Hypothalamus (tissue), 51 donors: Measurements from ENCODE around the gene KMT2C.
"Not testable (repeated sequence)": the region's sequence is repeated elsewhere in the genome, so short reads cannot be mapped to it uniquely, and the experiment has no call there.

Source experiments
- DNase-seq, 51 donors: peaks; one replicate each; lab custom pipeline; 2025; lab: John Stamatoyannopoulos, UW

Gene KMT2C

DNA sequence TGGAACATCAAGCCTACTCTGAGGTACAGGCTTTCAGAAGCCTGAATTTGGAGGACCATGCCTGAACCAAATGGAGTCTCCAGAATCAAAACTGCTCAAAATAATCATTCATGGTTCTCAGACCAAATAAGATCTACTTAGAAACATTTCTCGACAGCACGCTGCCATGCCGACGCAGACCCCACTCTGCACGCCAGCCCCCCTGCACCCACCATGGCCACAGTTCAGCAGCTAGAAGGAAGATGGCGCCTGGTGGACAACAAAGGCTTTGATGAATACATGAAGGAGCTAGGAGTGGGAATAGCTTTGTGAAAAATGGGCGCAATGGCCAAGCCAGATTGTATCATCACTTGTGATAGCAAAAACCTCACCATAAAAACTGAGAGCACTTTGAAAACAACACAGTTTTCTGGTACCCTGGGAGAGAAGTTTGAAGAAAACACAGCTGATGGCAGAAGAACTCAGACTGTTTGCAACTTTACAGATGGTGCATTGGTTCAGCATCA is 6.6 kb upstream of the KMT2C start:
- no peak for DNase-seq

DNA sequence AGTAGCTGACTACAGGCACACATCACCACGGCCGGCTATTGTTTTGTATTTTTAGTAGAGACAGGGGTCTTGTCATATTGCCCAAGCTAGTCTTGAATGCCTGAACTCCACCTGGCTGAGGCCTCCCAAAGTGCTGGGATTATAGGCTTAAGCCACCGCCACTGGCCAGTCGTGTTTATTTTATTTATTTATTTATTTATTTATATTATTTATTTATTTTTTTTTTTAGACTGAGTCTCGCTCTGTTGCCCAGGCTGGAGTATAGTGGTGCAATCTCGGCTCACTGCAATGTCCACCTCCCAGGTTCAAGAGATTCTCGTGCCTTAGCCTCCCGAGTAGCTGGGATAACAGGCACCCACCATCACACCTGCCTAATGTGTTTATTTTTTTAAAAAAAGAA is 6.0 kb upstream of the KMT2C start:
- DNase-seq = not testable (repeated sequence)

DNA sequence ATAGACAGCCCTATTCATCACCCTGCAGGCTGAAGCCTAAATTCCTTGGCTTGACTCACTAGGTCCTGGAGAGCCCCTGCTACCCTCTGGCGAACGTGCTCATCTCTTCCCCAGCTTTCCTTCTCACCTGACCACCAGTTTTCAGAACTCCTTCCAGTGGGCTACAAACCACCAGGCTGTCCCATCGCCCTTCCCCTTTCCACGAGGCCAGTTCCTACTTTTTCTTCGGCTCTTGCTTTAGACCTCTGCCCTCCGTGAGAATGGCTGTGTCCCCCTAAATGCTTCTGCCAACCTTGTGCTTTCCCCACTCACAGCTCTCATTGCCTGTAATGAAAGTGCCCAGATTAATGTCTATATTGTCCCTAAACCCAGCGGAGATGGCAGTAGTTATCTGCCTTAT is 5.4 kb upstream of the KMT2C start:
- DNase-seq = not testable (repeated sequence)

DNA sequence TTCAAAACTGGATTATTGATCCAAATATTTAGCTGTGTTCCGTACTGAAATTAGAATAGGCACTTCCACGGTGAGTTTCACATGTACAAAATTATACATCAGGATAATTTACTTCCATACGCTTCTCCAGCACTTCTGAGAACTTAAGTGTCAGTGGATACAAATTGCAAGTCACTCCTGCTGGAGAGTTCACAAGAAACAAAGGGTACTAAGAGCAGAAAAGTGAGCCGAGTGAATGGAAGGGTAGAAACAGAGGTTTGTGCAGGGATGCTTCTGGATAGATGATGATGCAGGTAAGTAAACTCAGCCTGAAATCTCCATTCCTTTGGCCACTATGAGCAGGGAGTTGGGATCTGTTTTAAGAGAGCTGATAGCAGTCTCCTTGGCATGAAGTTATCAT is 2.2 kb upstream of the KMT2C start:
- DNase-seq = not testable (repeated sequence)

DNA sequence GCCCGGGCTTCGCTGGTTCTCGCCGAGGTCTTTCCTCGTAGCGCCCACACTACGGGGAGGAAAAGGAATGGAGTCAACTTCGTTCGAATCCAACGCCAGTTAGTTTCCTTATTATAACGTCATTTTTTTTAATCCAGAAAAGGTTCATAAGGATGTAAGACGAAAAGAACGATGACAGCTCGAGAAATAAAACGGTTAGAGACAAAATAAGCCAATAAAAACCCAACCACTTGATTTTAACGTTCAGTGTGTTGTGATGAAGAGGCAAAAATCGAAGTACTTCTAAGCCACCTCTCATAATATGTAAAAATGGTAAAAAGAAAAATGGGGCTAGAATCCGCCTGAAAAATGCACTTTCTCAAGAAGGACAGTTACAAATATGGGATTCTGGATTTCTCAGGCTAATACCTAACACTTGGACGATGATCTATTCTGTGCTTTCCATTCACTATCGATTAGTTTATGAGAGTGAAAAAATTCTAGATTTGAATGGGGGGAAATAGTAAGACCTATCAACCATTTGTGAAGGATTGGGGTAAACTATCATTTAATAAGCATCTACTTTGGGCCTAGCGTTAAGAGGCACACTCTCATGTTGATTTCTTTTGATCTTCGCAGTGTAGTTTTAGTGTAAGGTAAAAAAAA is 1.2 kb upstream of the KMT2C start:
- not testable (repeated sequence) for DNase-seq

DNA sequence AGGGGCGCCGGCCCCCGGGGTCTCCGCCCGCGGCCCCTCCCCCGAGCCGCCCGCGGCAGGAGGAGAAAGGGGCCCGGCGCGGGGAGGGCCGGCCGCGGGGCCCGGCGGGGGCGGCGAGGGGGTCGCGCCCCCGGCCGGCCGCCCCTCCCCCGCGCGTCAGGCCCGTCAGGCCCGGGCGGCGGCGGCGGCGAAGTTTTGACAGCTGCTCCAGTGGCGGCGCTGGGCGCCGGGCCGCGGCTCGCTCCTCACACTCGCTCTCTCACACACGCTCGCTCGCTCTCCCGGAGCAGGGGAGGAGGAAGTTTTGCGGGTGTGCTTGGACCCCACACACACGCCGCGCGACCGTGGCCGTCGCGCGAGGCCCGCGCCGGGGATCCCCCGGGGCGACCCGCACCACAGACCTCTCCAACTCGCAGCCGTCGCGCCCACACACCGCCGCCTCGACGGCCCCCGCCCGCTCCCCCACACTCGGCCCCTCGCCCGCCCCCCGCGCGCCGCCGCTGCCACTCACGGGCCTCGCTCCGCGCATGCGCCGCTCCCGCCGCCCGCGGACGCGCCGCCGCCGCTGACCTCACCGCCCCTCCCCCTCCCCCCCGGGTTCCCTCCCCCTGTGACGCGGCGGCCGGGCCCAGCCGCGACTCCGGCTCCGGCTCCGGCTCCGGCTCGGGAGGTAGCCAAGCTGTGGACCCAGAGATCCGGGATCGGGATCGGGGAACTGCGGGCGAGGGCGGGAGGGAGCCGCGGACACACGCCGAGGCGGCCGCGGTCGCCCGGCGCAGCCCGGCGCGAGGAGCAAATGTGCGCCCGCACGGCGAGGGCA is 518 bp upstream of the KMT2C start:
- DNase-seq = peak; percentile 59 to 96 (median 87)

DNA sequence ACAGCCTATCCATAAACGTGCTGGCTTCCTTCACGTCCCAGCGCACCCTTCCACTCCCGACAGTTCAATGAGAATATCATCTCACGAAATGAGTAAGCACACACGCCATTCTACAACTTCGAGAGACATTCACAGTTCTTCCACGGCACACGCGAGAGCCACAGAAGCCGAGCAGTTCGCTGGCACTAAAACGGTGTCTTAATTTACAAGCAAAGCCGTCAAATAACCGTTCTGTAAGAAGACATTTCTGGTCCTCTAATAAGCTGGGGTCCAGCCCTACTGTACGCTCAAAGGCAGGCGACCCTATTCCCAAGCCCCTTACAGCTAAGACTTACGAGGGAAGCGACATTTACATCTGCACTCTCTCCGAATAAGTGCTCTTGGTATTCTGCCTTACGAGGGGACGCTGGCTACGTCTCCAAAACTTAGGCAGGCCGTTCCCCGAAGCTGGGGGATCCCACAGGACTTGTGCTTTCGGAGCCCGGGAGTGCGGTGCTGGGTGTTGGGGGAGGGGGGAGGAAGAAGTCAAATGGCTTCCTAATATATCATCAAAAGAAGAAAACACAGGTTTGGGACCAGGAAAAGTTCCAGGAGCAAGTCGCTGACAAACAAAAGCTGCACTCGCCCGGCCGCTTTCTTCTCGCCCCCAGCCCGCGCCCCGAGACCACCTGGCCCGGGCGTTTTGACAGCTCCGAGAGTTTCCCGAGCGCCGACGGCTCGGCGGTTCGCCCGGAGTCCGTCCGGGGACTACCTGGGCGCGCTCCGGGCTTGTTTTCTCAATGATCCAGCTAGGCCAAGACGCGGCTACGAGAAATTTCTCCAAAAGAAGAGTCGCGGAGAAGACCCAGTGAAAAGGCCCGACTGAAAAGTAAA is 1.1 kb downstream of the KMT2C start:
- DNase-seq = peak in 17 of 51 donors; percentile 5 to 52 (median 29)

DNA sequence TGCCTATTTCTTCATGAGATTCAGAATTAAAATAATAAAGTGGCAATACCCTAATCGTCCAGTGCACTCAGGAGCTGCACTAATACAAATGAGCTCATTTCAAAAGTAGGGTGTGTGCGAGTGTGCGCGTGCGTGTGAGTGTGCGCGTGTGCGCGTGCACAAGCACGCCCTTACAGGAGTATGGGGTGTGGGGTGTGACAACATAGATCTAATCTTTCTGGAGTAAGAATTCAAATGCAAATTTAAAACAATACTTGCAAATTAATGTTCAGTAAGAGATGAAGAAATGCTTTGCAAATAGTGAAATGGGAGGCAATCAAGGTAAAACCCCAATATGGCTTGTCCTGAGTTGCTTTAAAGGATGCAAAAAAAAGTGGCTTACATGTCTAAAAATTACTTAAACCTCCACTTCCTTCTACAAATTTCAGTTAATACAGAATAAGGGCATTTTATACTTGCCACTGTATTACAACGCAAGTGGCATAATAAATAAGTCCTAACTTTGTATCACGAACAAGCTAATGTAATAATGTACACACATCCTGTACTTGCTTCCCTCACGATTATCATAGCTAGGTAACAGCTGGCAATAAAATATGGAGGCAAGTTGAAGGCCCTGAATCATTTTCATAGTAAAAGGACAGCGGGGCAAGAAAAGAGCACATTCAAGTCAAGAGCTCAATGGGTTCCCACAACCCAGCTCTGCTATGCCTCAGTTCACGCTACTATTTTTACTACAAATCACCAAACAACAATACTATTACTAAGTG is 1.9 kb downstream of the KMT2C start:
- DNase-seq = not testable (repeated sequence)

DNA sequence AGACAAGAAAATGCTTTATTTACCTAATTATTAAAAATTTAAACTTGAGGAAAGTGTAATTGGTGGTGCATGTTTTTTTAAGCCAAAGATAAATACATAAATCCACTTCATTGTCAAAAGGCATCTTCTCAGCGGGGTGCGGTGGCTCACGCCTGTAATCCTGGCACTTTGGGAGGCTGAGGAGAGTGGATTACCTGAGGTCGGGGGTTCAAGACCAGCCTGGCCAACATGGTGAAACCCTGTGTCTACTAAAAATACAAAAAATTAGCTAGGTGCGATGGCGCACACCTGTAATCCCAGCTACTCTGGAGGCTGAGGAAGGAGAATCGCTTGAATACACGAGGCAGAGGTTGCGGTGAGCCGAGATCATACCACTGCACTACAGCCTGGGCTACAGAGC is 3.1 kb downstream of the KMT2C start:
- not testable (repeated sequence) for DNase-seq

DNA sequence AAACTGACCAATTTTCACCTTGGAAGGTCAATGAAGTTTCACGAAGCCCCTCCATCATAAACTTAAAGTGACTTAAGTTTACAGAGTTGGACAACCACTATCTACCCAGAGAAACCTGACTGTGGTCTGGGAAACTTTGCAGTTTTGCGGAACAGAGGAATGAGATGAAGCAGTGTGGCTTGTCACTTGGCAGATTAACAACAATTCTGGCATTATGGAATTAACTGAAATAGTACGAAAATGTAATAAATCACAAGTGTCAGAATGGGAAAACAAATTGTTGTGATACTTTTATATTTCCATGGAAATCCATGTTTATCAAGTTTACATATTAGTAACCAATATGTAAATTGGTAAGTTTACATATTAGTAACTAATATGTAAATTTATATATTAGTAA is 4.9 kb downstream of the KMT2C start:
- DNase-seq = no peak

DNA sequence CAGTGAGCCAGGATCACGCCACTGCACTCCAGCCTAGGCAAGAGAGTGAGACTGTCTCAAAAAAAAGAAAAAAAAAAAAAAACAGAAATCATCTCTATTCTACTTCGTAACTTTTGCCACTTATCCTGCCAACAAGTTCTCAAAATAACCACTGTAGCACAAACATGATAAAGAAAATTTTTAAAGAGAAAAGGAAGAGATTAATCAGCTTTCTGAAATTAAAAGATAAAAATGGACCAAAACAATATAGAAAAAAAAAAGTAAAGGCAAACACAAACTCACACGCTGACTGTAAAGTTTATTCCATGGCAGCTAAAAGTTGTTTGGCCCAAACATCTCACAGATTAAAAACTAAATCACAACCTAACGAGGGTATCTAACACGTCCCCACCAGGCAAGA is 5.7 kb downstream of the KMT2C start:
- not testable (repeated sequence) for DNase-seq

DNA sequence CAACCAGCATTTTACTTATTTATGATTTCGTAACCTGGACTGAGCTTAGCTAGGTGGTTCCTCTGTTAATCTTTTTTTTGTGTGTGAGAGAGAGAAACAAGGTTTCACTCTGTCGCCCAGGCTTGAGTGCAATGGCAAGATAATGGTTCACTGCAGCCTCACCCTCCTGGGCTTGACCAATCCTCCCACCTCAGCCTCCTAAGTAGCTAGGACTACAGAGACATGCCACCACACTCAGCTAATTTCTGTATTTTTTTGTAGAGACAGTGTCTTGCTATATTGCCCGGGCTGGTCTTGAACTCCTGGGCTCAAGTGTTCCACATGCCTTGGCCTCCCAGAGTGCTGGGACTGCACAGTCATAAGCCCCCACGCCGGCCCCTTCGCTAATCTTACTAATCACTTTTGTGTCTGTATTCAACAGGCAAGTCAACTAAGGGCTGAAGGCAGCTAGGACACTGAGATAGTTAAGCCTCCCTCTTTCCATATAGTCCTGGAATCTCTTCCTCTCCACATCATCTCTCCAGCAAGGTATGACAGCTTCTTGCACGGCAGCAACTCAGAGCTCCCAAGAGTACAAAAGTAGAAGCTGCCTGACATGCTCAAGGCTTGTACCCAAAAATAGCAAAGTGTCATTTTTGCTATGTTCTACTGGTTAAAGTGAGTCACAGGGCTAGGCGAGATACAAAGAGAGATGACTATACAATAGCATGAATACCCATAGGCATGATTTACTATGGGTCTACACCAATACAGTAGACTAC is 11.3 kb downstream of the KMT2C start:
- DNase-seq = no peak

DNA sequence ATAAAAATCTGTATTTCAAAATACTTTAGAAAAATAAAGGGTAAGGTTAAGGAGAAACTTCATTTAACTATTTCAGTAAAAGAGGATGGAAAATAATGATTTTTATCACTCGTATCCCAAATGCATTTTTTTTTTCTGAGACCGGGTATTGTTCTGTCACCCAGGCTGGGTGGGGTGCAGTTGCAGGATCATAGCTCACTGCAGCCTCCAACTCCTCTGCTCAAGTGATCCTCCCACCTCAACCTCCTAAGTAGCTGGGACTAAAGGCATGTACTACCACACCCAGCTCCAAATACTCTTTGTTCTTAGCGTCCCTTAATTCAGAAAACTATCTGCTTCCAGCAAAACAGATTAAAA is 11.8 kb downstream of the KMT2C start:
- no peak for DNase-seq

DNA sequence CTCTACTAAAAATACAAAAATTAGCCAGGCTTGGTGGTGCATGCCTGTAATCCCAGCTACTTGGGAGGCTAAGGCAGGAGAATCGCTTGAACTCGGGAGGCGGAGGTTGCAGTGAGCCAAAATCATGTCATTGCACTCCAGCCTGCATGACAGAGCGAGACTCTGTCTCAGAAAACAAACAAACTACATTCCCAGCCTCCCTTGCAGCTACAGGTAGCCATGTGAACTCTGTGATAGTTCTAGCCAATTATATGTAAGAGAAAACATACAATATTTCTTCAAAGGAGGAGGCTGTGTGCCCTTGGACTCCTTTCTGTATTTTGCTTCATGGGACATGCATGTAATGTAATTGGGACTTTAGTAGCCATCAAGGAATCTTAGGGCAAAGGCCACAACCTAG is 12.6 kb downstream of the KMT2C start:
- not testable (repeated sequence) for DNase-seq

DNA sequence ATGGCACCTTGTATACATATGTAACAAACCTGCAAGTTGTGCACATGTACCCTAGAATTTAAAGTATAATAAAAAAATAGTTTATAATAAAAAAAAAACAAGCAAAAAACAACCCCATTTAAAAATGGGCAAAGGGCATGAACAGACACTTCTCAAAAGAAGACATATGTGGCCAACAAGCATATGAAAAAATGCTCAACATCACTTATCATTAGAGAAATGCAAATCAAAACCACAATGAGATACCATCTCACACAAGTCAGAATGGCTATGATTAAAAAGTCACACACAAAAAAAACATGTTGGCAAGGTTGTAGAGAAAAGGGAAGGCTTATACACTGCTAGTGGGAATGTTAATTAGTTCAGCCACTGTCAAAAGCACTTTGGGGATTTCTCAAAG is 14.9 kb downstream of the KMT2C start:
- not testable (repeated sequence) for DNase-seq

DNA sequence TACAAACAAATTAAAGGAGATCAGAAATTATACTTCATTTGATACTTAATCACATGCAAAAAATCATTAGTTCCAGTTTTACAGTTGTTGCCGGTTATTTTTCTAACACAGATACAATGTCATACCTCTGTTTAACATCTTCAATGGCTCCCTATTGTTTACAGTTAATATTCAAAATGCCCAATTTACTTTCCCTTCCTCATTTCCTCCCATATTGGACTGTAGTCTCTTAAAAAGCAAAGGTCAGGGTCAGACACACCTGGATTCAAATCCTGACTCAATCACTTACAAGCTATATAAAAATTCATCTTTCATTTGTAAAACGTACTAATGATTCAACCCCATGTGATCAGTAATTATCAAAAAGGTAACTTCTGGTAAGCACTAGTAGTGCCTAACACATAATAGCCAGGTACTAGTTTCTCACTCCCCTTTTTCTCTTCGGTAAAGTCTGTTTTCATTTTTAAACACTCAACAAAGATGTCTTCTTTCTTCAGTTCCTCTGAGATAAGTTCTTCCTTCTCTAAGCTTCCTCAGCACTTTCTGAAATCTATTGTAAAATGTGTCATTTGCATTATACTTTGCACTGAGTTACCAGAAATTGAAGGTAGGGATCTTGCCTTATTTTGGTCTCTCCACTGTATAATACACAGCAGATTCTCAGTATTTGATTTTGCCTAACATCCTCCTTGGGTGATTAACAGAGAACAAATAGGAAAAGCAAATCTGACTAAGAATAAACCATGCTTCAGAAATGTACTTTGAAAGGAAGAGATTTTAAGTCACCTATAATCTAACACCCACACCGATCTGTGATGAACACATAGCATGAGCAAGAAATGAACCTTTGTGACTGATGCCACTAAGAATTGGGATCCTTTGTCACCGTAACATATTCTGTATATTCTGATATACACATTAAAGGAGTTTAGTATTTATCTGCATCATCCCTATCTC is 16.1 kb downstream of the KMT2C start:
- no peak for DNase-seq

DNA sequence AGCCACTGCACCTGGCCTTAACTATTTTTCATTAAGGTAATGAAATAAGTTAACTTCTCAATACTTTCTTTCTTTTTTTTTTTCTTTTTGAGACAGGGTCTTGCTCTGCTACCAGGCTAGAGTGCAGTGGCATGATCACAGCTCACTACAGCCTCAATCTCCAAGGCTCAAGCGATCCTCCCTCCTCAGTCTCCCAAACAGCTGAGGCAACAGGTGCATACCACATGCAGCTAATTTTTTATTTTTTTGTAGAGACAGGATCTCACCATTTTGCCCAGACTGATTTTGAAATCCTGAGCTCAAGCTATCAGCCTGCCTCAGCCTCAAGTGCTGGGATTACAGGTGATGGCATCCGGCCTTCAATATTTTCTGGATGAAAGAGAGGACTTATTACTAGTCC is 21.0 kb downstream of the KMT2C start:
- DNase-seq = no peak

DNA sequence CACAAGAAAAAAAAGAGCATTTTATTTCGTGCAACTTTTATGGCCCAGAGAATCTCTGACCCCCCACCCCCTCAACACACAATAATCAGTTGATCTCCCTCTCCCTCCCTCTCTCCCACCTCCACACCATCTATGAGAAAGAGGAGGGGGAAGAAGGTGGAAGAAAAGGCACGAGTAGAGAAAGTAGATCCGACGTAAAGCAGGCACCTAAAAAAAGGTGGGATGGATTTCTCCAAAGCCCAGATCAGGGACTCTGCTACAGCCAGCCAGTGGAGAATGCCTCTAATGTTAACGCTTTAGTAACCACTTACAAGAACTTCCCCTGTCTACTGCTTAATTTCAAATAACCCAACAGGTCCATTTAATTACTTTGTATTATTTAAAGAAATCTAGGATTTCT is 24.4 kb downstream of the KMT2C start:
- DNase-seq = no peak
